Measurements from ENCODE around the gene GPRC5D.

The GPRC5D gene

GRCh38 chr12:12922191-12922616 is 29.8 kb downstream of the GPRC5D start:
- H3K79me2 ChIP-seq (ENCODE audit: insufficient read depth, low read length) = no peaks in the 10 kb centered on the region
- H3K27ac ChIP-seq (ENCODE audit: low read depth, low read length, poor library complexity, severe bottlenecking) = no peak overlapping the region
- H3K9ac ChIP-seq (ENCODE audit: low read length) = no peak overlapping the region
- H3K36me3 ChIP-seq (ENCODE audit: insufficient read depth, low read length) = no peaks in the 10 kb centered on the region
- H3K4me3 ChIP-seq (ENCODE audit: low read depth, low read length, poor library complexity, severe bottlenecking) = no peak overlapping the region
- TF ChIP-seq CTCF (IDR thresholded peaks at IDR 0.05; ENCODE audit: low read length) = no peak
- TF ChIP-seq EZH2 (IDR thresholded peaks at IDR 0.05; ENCODE audit: borderline replicate concordance, low read length) = no peak
- H3K9me2 ChIP-seq (ENCODE audit: low read depth, low read length) = no peaks in the 10 kb centered on the region
- no peak overlapping the region for H2AFZ ChIP-seq (ENCODE audit: low read length)
- H3F3A ChIP-seq (ENCODE audit: insufficient read depth, low read length) = no peaks in the 10 kb centered on the region
- no peaks in the 10 kb centered on the region for H4K20me1 ChIP-seq (ENCODE audit: insufficient read depth, low read length)
- no peaks in the 10 kb centered on the region for H3K4me1 ChIP-seq (ENCODE audit: insufficient read depth, low read length, severe bottlenecking)
- no peak overlapping the region for H3K4me2 ChIP-seq (ENCODE audit: low read length)
- H3K27me3 ChIP-seq (ENCODE audit: insufficient read depth, low read length) = no peaks in the 10 kb centered on the region
- H3K9me3 ChIP-seq (ENCODE audit: low read length) = no peaks in the 10 kb centered on the region

DNA sequence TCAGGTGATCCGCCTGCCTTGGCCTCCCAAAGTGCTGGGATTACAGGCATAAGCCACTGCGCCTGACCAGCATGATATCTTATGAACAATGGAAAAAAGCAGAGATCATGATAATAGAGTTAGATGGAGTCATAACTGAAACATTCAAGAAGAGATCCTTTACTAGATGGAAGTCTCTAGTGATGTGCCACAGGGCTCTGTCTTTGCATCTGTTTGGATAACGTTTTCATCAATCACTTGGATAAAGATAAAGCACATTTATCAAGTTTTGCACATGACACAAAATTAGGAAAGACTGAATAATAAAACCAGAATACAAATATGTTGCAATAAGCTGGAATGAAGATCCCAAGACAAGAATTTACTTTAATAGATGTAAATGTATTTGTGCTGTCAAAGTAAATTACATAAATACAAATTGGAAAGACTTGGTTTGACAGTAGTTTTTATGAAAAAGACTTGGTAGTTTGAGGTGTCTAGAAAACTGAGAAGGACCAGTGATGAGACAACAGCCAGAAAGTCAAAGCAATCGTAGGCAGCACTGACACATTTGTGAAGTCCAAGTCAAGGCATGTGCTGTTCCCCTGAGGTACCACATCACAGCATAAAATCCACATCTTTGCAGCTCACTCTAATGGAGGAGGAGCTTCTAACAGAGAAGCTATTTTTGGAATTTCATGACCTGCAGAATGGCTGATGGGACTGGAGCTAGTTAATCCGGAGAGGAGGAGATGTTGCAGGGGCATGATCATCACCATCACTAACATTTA is 32.1 kb downstream of the GPRC5D start:
- H3K4me2 ChIP-seq (ENCODE audit: low read length) = no peak overlapping the region
- TF ChIP-seq EZH2 (IDR thresholded peaks at IDR 0.05; ENCODE audit: borderline replicate concordance, low read length) (no peak), CTCF (IDR thresholded peaks at IDR 0.05; ENCODE audit: low read length) (no peak)
- H3K36me3 ChIP-seq (ENCODE audit: insufficient read depth, low read length) = no peaks in the 10 kb centered on the region
- no peaks in the 10 kb centered on the region for H3K79me2 ChIP-seq (ENCODE audit: insufficient read depth, low read length)
- H3K27me3 ChIP-seq (ENCODE audit: insufficient read depth, low read length) = no peaks in the 10 kb centered on the region
- no peak overlapping the region for H3K27ac ChIP-seq (ENCODE audit: low read depth, low read length, poor library complexity, severe bottlenecking)
- H2AFZ ChIP-seq (ENCODE audit: low read length) = no peak overlapping the region
- no peak overlapping the region for H3K9ac ChIP-seq (ENCODE audit: low read length)
- no peak overlapping the region for H3K4me3 ChIP-seq (ENCODE audit: low read depth, low read length, poor library complexity, severe bottlenecking)
- no peaks in the 10 kb centered on the region for H3F3A ChIP-seq (ENCODE audit: insufficient read depth, low read length)
- no peaks in the 10 kb centered on the region for H3K4me1 ChIP-seq (ENCODE audit: insufficient read depth, low read length, severe bottlenecking)
- H4K20me1 ChIP-seq (ENCODE audit: insufficient read depth, low read length) = no peaks in the 10 kb centered on the region
- no peaks in the 10 kb centered on the region for H3K9me2 ChIP-seq (ENCODE audit: low read depth, low read length)
- no peaks in the 10 kb centered on the region for H3K9me3 ChIP-seq (ENCODE audit: low read length)

DNA sequence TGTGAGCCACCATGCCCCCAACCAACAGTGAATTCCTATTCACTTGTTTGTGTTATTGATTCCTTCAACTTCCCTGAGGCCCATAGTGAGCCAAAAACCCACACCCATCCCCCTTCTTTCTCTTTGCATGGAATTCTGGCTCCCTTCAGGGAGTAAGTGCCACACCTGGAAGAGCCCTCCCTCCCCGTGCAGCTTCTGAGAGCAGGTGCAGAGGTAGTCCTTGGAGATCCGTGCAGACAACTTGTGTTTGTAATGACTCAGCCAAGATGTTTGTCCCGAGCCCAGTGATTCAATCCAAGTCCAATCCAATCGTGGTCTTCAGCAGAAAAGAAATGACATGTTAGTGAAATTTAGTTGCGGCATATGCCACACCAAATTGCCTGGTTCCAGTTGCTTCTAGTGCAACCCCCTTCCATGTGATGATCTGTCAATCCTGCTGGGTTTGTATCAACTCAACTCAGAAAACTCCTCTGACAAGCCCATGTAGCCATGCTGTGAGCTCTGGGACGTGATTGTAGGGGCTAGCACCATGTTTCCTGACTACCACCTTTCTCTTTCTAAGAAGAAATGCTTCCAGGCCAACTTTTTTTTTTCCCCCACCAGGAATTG is 33.1 kb downstream of the GPRC5D start:
- Histone ChIP-seq H3F3A (ENCODE audit: insufficient read depth, low read length) (no peaks in the 10 kb centered on the region), H3K27me3 (ENCODE audit: insufficient read depth, low read length) (no peaks in the 10 kb centered on the region)

More for the DNA sequence above, 33.1 kb downstream of the GPRC5D start:
- Histone ChIP-seq H3K9me2 (ENCODE audit: low read depth, low read length) (no peaks in the 10 kb centered on the region), H3K27ac (ENCODE audit: low read depth, low read length, poor library complexity, severe bottlenecking) (no peak overlapping the region), H4K20me1 (ENCODE audit: insufficient read depth, low read length) (no peaks in the 10 kb centered on the region), H3K9ac (ENCODE audit: low read length) (no peak overlapping the region), H3K4me3 (ENCODE audit: low read depth, low read length, poor library complexity, severe bottlenecking) (no peak overlapping the region), H2AFZ (ENCODE audit: low read length) (no peak overlapping the region), H3K4me2 (ENCODE audit: low read length) (no peak overlapping the region), H3K79me2 (ENCODE audit: insufficient read depth, low read length) (no peaks in the 10 kb centered on the region), H3K9me3 (ENCODE audit: low read length) (no peaks in the 10 kb centered on the region), H3K4me1 (ENCODE audit: insufficient read depth, low read length, severe bottlenecking) (no peaks in the 10 kb centered on the region), H3K36me3 (ENCODE audit: insufficient read depth, low read length) (no peaks in the 10 kb centered on the region)
- TF ChIP-seq EZH2 (IDR thresholded peaks at IDR 0.05; ENCODE audit: borderline replicate concordance, low read length) = no peak
- no peak for TF ChIP-seq CTCF (IDR thresholded peaks at IDR 0.05; ENCODE audit: low read length)
